ENCODE data around the gene ROBO4. TPM values are rescaled to one million over a fixed set of nuclear protein-coding genes. Genes with fewer than 3 reads are reported as not detected.

Gene ROBO4
- total and polyA plus RNA-seq, 2 of the 13 experiments (the other 11 are each of a cell fraction or from before 2014, with no cell fraction given): 0.07 to 1.1 TPM

DNA sequence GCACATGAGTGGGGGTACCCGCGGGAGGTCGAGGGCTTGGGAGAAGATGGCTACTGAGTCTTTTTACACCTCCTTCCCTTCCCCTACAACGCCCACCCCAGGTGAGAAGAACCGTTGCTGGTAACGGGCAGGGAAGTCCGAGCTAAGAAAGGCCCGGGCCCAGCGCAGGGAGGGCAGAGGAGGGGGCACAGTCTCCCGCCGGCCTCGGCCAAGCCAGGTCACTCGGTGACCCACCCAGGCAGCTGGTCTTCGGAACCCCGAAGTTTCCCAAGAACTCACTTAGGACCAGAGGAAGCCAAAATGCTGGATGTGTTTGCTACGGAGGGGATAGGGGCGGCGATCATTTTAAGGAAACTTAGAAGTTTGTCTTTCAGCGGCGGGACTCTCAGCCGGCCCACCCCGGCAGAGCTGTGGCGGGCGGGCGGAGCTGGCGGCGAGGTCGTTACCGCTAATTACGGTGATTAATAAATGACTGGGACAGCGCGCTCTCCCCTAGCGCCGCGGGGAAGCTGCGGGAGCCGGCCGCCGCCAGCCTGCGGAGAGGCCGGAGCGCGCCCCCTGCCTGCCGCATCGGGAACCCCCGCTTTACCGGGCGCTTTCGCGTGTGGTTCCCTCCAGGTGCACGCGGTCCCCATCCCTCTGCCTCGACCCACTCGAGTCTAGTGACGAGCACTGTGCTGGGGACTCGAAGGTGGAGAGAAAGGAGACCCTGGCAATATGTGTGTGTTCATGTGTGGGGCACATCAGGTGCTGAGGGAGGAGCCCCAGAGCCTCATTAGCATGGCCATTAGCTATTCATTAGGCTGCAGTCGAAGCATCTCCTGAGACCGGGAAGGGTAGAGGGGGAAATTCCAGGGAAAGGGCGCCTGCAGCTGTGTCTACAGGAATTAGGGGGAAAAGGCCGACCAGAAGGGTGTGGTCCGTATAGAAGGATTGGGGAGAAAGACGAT is 31.5 kb downstream of the ROBO4 start (continued):
- TF ChIP-seq MEF2D (CRISPR knock-in tag; IDR thresholded peaks at IDR 0.05) (no peak), HMG20A (CRISPR knock-in tag; IDR thresholded peaks at IDR 0.05; ENCODE audit: borderline replicate concordance) (no peak), GTF2F1 (IDR thresholded peaks at IDR 0.05; ENCODE audit: low read length) (no peak), TBX2 (CRISPR knock-in tag; IDR thresholded peaks at IDR 0.05; ENCODE audit: borderline replicate concordance) (peak; percentile 18; the same call in 1 of the 2 replicates), ZNF101 (CRISPR knock-in tag; IDR thresholded peaks at IDR 0.05; ENCODE audit: borderline replicate concordance, low read depth) (no peak), ZNF839 (CRISPR knock-in tag; IDR thresholded peaks at IDR 0.05; ENCODE audit: borderline replicate concordance) (no peak), SIN3B (IDR thresholded peaks at IDR 0.05; ENCODE audit: low read length) (no peak), PCBP2 (optimal IDR thresholded peaks at IDR 0.05; ENCODE audit: low read depth, low read length, poor library complexity, severe bottlenecking) (no peak), ZNF496 (CRISPR knock-in tag; IDR thresholded peaks at IDR 0.05; ENCODE audit: insufficient replicate concordance) (no peak), ZNF83 (CRISPR knock-in tag; IDR thresholded peaks at IDR 0.05; ENCODE audit: borderline replicate concordance) (no peak), ZNF326 (CRISPR knock-in tag; IDR thresholded peaks at IDR 0.05; ENCODE audit: borderline replicate concordance) (no peak), MYC (CRISPR knock-in tag; IDR thresholded peaks at IDR 0.05; ENCODE audit: borderline replicate concordance) (peak; percentile 26; the same call in 1 of the 2 replicates), ZNF605 (CRISPR knock-in tag; IDR thresholded peaks at IDR 0.05) (peak; percentile 74), KDM2A (CRISPR knock-in tag; IDR thresholded peaks at IDR 0.05; ENCODE audit: borderline replicate concordance, low read depth) (peak; percentile 36; the same call in 1 of the 2 replicates), GABPB1 (CRISPR knock-in tag; IDR thresholded peaks at IDR 0.05) (peak; percentile 51; the same call in 1 of the 2 replicates), ZNF557 (CRISPR knock-in tag; IDR thresholded peaks at IDR 0.05) (no peak), ZNF33A (CRISPR knock-in tag; IDR thresholded peaks at IDR 0.05; ENCODE audit: borderline replicate concordance) (no peak), ZFP62 (CRISPR knock-in tag; IDR thresholded peaks at IDR 0.05) (no peak)
- TF ChIP-seq, protein P1, sequence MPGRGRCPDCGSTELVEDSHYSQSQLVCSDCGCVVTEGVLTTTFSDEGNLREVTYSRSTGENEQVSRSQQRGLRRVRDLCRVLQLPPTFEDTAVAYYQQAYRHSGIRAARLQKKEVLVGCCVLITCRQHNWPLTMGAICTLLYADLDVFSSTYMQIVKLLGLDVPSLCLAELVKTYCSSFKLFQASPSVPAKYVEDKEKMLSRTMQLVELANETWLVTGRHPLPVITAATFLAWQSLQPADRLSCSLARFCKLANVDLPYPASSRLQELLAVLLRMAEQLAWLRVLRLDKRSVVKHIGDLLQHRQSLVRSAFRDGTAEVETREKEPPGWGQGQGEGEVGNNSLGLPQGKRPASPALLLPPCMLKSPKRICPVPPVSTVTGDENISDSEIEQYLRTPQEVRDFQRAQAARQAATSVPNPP (CRISPR knock-in tag; IDR thresholded peaks at IDR 0.05): no peak
- TF ChIP-seq, protein P2, sequence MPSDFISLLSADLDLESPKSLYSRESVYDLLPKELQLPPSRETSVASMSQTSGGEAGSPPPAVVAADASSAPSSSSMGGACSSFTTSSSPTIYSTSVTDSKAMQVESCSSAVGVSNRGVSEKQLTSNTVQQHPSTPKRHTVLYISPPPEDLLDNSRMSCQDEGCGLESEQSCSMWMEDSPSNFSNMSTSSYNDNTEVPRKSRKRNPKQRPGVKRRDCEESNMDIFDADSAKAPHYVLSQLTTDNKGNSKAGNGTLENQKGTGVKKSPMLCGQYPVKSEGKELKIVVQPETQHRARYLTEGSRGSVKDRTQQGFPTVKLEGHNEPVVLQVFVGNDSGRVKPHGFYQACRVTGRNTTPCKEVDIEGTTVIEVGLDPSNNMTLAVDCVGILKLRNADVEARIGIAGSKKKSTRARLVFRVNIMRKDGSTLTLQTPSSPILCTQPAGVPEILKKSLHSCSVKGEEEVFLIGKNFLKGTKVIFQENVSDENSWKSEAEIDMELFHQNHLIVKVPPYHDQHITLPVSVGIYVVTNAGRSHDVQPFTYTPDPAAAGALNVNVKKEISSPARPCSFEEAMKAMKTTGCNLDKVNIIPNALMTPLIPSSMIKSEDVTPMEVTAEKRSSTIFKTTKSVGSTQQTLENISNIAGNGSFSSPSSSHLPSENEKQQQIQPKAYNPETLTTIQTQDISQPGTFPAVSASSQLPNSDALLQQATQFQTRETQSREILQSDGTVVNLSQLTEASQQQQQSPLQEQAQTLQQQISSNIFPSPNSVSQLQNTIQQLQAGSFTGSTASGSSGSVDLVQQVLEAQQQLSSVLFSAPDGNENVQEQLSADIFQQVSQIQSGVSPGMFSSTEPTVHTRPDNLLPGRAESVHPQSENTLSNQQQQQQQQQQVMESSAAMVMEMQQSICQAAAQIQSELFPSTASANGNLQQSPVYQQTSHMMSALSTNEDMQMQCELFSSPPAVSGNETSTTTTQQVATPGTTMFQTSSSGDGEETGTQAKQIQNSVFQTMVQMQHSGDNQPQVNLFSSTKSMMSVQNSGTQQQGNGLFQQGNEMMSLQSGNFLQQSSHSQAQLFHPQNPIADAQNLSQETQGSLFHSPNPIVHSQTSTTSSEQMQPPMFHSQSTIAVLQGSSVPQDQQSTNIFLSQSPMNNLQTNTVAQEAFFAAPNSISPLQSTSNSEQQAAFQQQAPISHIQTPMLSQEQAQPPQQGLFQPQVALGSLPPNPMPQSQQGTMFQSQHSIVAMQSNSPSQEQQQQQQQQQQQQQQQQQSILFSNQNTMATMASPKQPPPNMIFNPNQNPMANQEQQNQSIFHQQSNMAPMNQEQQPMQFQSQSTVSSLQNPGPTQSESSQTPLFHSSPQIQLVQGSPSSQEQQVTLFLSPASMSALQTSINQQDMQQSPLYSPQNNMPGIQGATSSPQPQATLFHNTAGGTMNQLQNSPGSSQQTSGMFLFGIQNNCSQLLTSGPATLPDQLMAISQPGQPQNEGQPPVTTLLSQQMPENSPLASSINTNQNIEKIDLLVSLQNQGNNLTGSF (CRISPR knock-in tag; IDR thresholded peaks at IDR 0.05): peak; percentile 59; the same call in 1 of the 2 replicates
- TF ChIP-seq, protein P3, sequence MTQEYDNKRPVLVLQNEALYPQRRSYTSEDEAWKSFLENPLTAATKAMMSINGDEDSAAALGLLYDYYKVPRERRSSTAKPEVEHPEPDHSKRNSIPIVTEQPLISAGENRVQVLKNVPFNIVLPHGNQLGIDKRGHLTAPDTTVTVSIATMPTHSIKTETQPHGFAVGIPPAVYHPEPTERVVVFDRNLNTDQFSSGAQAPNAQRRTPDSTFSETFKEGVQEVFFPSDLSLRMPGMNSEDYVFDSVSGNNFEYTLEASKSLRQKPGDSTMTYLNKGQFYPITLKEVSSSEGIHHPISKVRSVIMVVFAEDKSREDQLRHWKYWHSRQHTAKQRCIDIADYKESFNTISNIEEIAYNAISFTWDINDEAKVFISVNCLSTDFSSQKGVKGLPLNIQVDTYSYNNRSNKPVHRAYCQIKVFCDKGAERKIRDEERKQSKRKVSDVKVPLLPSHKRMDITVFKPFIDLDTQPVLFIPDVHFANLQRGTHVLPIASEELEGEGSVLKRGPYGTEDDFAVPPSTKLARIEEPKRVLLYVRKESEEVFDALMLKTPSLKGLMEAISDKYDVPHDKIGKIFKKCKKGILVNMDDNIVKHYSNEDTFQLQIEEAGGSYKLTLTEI (CRISPR knock-in tag; conservative IDR thresholded peaks at IDR 0.05): no peak

Data from HepG2 (cell line).